Smooth muscle cell (in vitro differentiated cells): ENCODE measurements around the gene CCDC73. TPM values are rescaled to one million over a fixed set of nuclear protein-coding genes. Genes with fewer than 3 reads are reported as not detected.

Experiments
- DNase-seq: peaks from one replicate; lab custom pipeline; 2025; ENCODE audit not compliant: unreplicated experiment; lab: John Stamatoyannopoulos, UW
- H2AFZ ChIP-seq: fragments of 200-600 bp; sonication (generic); 2 replicates; pipeline ENCODE4 v1.6.0; 2016; ENCODE audit warnings: antibody characterized with exemption, low read depth, mild to moderate bottlenecking
- H3F3A ChIP-seq: fragments of 200-600 bp; sonication (generic); 2 replicates; pipeline ENCODE4 v1.6.0; 2017; ENCODE audit warnings: antibody characterized with exemption, low read depth
- H3K27ac ChIP-seq: fragments of 200-600 bp; sonication (generic); 2 replicates; pipeline ENCODE4 v1.5.1; 2016; ENCODE audit warnings: low read depth, mild to moderate bottlenecking
- H3K27me3 ChIP-seq: fragments of 200-600 bp; sonication (generic); 2 replicates; pipeline ENCODE4 v1.6.1; 2016; ENCODE audit warnings: low read depth, mild to moderate bottlenecking
- H3K36me3 ChIP-seq: fragments of 200-600 bp; sonication (generic); 2 replicates; pipeline ENCODE4 v1.5.1; 2016; ENCODE audit warnings: low read depth
- H3K4me1 ChIP-seq: fragments of 200-600 bp; sonication (generic); 2 replicates; pipeline ENCODE4 v1.5.1; 2016; ENCODE audit warnings: low read depth
- H3K4me2 ChIP-seq: fragments of 200-600 bp; sonication (generic); 2 replicates; pipeline ENCODE4 v1.6.0; 2016; ENCODE audit warnings: mild to moderate bottlenecking
- H3K4me3 ChIP-seq: fragments of 200-600 bp; sonication (generic); 2 replicates; pipeline ENCODE4 v1.5.1; 2016; ENCODE audit warnings: mild to moderate bottlenecking
- H3K79me2 ChIP-seq: fragments of 200-600 bp; sonication (generic); 2 replicates; pipeline ENCODE4 v1.6.0; 2016; ENCODE audit warnings: low read depth, mild to moderate bottlenecking
- H3K9ac ChIP-seq: fragments of 200-600 bp; sonication (generic); 2 replicates; pipeline ENCODE4 v1.6.0; 2016; ENCODE audit warnings: low read depth
- H3K9me3 ChIP-seq: fragments of 200-600 bp; sonication (generic); replicated peaks from 2 replicates; pipeline ENCODE4 v1.5.1; 2016; ENCODE audit warnings: low read depth
- H4K20me1 ChIP-seq: fragments of 200-600 bp; sonication (generic); 2 replicates; pipeline ENCODE4 v1.6.0; 2016; ENCODE audit warnings: low read depth
- WGBS: methylation state at CpG from one replicate; pipeline ENCODE4 v1.1.7; 2016; ENCODE audit warnings: low lambda C conversion rate; 5-methylcytosine and 5-hydroxymethylcytosine counted together
- polyA plus RNA-seq: library from polyadenylated mRNA; unstranded; fragments of >200 nt; fragmentation: Nextera tagmentation; extraction: Ambion mirVana; gene quantifications from 2 replicates; pipeline ENCODE4 v1.2.1, GENCODE V29; 2016
- total RNA-seq: library from RNA; depleted of rRNA; stranded (reverse); fragments of >200 nt; gene quantifications from 2 replicates; pipeline ENCODE4 v1.2.3, GENCODE V29; 2014
- TF ChIP-seq, protein P1 (sequence below): fragments of 200-600 bp; sonication (generic); IDR thresholded peaks from 2 replicates; pipeline ENCODE4 v1.5.1; 2017; ENCODE audit warnings: borderline replicate concordance, mild to moderate bottlenecking, antibody characterized with exemption; ENCODE audit not compliant: insufficient read depth, poor library complexity, severe bottlenecking

CCDC73 gene
- total and polyA plus RNA-seq, 2 experiments from 2014 or later, result not detected

GRCh38 chr11:32817852-32818183 is 23.4 kb upstream of the CCDC73 start:
- no peaks in the 10 kb centered on the region for H4K20me1 ChIP-seq

GRCh38 chr11:32817181-32817851 is 22.9 kb upstream of the CCDC73 start:
- Histone ChIP-seq H3K4me1 (no peaks in the 10 kb centered on the region), H3K9ac (no peak overlapping the region), H3K79me2 (no peaks in the 10 kb centered on the region), H3F3A (no peaks in the 10 kb centered on the region), H3K36me3 (no peaks in the 10 kb centered on the region), H4K20me1 (no peaks in the 10 kb centered on the region), H3K27ac (no peak overlapping the region), H3K4me2 (no peak overlapping the region), H3K4me3 (no peak overlapping the region), H2AFZ (no peak overlapping the region), H3K9me3 (no peaks in the 10 kb centered on the region), H3K27me3 (peaks cover 14% of the 10 kb centered on the region)
- TF ChIP-seq, protein P1, sequence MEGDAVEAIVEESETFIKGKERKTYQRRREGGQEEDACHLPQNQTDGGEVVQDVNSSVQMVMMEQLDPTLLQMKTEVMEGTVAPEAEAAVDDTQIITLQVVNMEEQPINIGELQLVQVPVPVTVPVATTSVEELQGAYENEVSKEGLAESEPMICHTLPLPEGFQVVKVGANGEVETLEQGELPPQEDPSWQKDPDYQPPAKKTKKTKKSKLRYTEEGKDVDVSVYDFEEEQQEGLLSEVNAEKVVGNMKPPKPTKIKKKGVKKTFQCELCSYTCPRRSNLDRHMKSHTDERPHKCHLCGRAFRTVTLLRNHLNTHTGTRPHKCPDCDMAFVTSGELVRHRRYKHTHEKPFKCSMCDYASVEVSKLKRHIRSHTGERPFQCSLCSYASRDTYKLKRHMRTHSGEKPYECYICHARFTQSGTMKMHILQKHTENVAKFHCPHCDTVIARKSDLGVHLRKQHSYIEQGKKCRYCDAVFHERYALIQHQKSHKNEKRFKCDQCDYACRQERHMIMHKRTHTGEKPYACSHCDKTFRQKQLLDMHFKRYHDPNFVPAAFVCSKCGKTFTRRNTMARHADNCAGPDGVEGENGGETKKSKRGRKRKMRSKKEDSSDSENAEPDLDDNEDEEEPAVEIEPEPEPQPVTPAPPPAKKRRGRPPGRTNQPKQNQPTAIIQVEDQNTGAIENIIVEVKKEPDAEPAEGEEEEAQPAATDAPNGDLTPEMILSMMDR, result no peak
- 86% methylated on average over 4 of the region's 4 CpGs for WGBS
- DNase-seq, result no peak

More at GRCh38 chr11:32817852-32818183, 23.4 kb upstream of the CCDC73 start:
- Histone ChIP-seq H3K79me2 (no peaks in the 10 kb centered on the region), H3K4me3 (no peak overlapping the region), H2AFZ (no peak overlapping the region), H3K9me3 (no peaks in the 10 kb centered on the region), H3K36me3 (no peaks in the 10 kb centered on the region), H3K4me1 (no peaks in the 10 kb centered on the region), H3K27ac (no peak overlapping the region), H3K9ac (no peak overlapping the region), H3K4me2 (no peak overlapping the region), H3K27me3 (peaks cover 14% of the 10 kb centered on the region), H3F3A (no peaks in the 10 kb centered on the region)
- 93% methylated on average over 3 of the region's 3 CpGs for WGBS
- DNase-seq, result no peak
- TF ChIP-seq, protein P1, result no peak

DNA sequence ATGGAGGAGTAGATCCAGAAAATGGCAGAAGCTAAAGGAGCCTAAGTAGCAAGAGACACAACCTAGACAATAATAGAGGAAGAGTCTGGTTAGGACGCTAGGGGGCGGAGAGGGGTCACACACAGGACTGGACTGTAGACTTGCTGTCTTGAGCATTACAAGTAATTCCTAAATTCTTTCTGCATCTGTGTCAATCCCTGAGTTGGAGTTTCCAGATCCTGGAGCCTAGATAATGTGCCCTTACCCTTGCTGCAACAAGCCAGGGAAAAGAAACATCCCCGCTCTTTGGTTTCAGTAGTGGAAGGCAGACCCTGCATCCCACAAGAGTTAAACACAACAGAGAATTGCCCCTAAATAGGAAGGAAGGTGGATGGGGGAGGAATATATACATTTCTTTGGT is 14.9 kb upstream of the CCDC73 start:
- no peak overlapping the region for H3K27ac ChIP-seq
- no peak overlapping the region for H3K4me3 ChIP-seq
- peak; percentile 15 for DNase-seq
- H3F3A ChIP-seq, result no peaks in the 10 kb centered on the region
- H3K4me2 ChIP-seq, result no peak overlapping the region
- no peaks in the 10 kb centered on the region for H4K20me1 ChIP-seq
- no peaks in the 10 kb centered on the region for H3K79me2 ChIP-seq
- peaks cover 3% of the 10 kb centered on the region for H3K27me3 ChIP-seq
- TF ChIP-seq, protein P1, result peak; percentile 75
- H3K36me3 ChIP-seq, result no peaks in the 10 kb centered on the region
- no peaks in the 10 kb centered on the region for H3K9me3 ChIP-seq
- H2AFZ ChIP-seq, result no peak overlapping the region
- no peak overlapping the region for H3K9ac ChIP-seq
- WGBS, result 22% methylated on average over 3 of the region's 3 CpGs
- no peaks in the 10 kb centered on the region for H3K4me1 ChIP-seq

- H3K4me3 ChIP-seq, result no peak overlapping the region
- no peaks in the 10 kb centered on the region for H3K79me2 ChIP-seq
- H3K4me1 ChIP-seq, result no peaks in the 10 kb centered on the region
- no peak overlapping the region for H2AFZ ChIP-seq
- H3K9ac ChIP-seq, result no peak overlapping the region
- no peaks in the 10 kb centered on the region for H3K36me3 ChIP-seq
- peaks cover 18% of the 10 kb centered on the region for H3K27me3 ChIP-seq
- H3K9me3 ChIP-seq, result no peaks in the 10 kb centered on the region
- H3K4me2 ChIP-seq, result no peak overlapping the region
- H4K20me1 ChIP-seq, result no peaks in the 10 kb centered on the region
- TF ChIP-seq, protein P1, result no peak
- 95% methylated on average over 3 of the region's 3 CpGs for WGBS
- H3K27ac ChIP-seq, result no peak overlapping the region
- H3F3A ChIP-seq, result no peaks in the 10 kb centered on the region
- DNase-seq, result no peak
Observed at GRCh38 chr11:32796425-32796824, 2.0 kb upstream of the CCDC73 start.
